ENCODE measurements around the gene FSIP2.

FSIP2 gene

GRCh38 chr2:185833864-185834263 lies 95.3 kb downstream of the FSIP2 start:
- Histone ChIP-seq H3K4me2 (ENCODE audit: low read depth, low read length) (no peak overlapping the region), H3K4me3 (ENCODE audit: low read length) (no peak overlapping the region), H2AFZ (ENCODE audit: low read length) (no peak overlapping the region), H3K27ac (ENCODE audit: low read length) (no peak overlapping the region), H3K36me3 (replicated peaks; ENCODE audit: insufficient read depth, low read length) (no peaks in the 10 kb centered on the region), H4K20me1 (ENCODE audit: insufficient read depth, low read length) (no peaks in the 10 kb centered on the region), H3K9me2 (replicated peaks; ENCODE audit: insufficient read depth, low read length) (no peaks in the 10 kb centered on the region), H3K9ac (ENCODE audit: low read length) (no peak overlapping the region), H3K4me1 (ENCODE audit: low read length) (no peaks in the 10 kb centered on the region), H3K79me2 (ENCODE audit: low read length) (no peaks in the 10 kb centered on the region), H3K27me3 (replicated peaks; ENCODE audit: insufficient read depth, low read length) (no peaks in the 10 kb centered on the region), H3K9me3 (replicated peaks; ENCODE audit: insufficient read depth, low read length) (no peaks in the 10 kb centered on the region), H3F3A (ENCODE audit: insufficient read depth, low read length) (no peaks in the 10 kb centered on the region)
- TF ChIP-seq CTCF (IDR thresholded peaks at IDR 0.05; ENCODE audit: low read length) = no peak
- no peak for DNase-seq

GRCh38 chr2:185835974-185836373 lies 97.4 kb downstream of the FSIP2 start:
- Histone ChIP-seq H4K20me1 (ENCODE audit: insufficient read depth, low read length) (no peaks in the 10 kb centered on the region), H3K9ac (ENCODE audit: low read length) (no peak overlapping the region), H3K9me3 (replicated peaks; ENCODE audit: insufficient read depth, low read length) (no peaks in the 10 kb centered on the region), H3K4me3 (ENCODE audit: low read length) (no peak overlapping the region), H3K79me2 (ENCODE audit: low read length) (no peaks in the 10 kb centered on the region), H3K4me2 (ENCODE audit: low read depth, low read length) (no peak overlapping the region), H3K36me3 (replicated peaks; ENCODE audit: insufficient read depth, low read length) (no peaks in the 10 kb centered on the region), H2AFZ (ENCODE audit: low read length) (no peak overlapping the region), H3K27me3 (replicated peaks; ENCODE audit: insufficient read depth, low read length) (no peaks in the 10 kb centered on the region), H3K27ac (ENCODE audit: low read length) (no peak overlapping the region), H3K4me1 (ENCODE audit: low read length) (no peaks in the 10 kb centered on the region), H3F3A (ENCODE audit: insufficient read depth, low read length) (no peaks in the 10 kb centered on the region), H3K9me2 (replicated peaks; ENCODE audit: insufficient read depth, low read length) (no peaks in the 10 kb centered on the region)
- TF ChIP-seq CTCF (IDR thresholded peaks at IDR 0.05; ENCODE audit: low read length) (no peak), EZH2 (optimal IDR thresholded peaks at IDR 0.05; ENCODE audit: low read depth, low read length) (no peak), EZH2phosphoT487 (IDR thresholded peaks at IDR 0.05; ENCODE audit: low read length) (no peak)
- no peak for DNase-seq

- Histone ChIP-seq H3K4me3 (ENCODE audit: low read length) (no peak overlapping the region), H3K9me3 (replicated peaks; ENCODE audit: insufficient read depth, low read length) (no peaks in the 10 kb centered on the region), H3K4me2 (ENCODE audit: low read depth, low read length) (no peak overlapping the region), H3K27ac (ENCODE audit: low read length) (no peak overlapping the region), H3K27me3 (replicated peaks; ENCODE audit: insufficient read depth, low read length) (no peaks in the 10 kb centered on the region), H3K4me1 (ENCODE audit: low read length) (no peaks in the 10 kb centered on the region), H3K79me2 (ENCODE audit: low read length) (no peaks in the 10 kb centered on the region), H3K9ac (ENCODE audit: low read length) (no peak overlapping the region), H3K36me3 (replicated peaks; ENCODE audit: insufficient read depth, low read length) (no peaks in the 10 kb centered on the region), H4K20me1 (ENCODE audit: insufficient read depth, low read length) (no peaks in the 10 kb centered on the region), H3F3A (ENCODE audit: insufficient read depth, low read length) (no peaks in the 10 kb centered on the region), H3K9me2 (replicated peaks; ENCODE audit: insufficient read depth, low read length) (no peaks in the 10 kb centered on the region), H2AFZ (ENCODE audit: low read length) (no peak overlapping the region)
- DNase-seq = no peak
- TF ChIP-seq EZH2phosphoT487 (IDR thresholded peaks at IDR 0.05; ENCODE audit: low read length) (no peak), CTCF (IDR thresholded peaks at IDR 0.05; ENCODE audit: low read length) (no peak), EZH2 (optimal IDR thresholded peaks at IDR 0.05; ENCODE audit: low read depth, low read length) (no peak)
Observed at GRCh38 chr2:185854885-185855284, 116.3 kb downstream of the FSIP2 start.
